MM.1S (cell line): ENCODE results near the gene SEL1L3.

Experiments
- DNase-seq: peaks from one replicate; pipeline ENCODE4 v3.0.0-alpha.2; 2015
- H2AFZ ChIP-seq: fragments of 300-600 bp; sonication (generic); 2 replicates; pipeline ENCODE4 v1.6.0; 2016; ENCODE audit warnings: antibody characterized with exemption, low read length
- H3F3A ChIP-seq: fragments of 300-600 bp; sonication (generic); 2 replicates; pipeline ENCODE4 v1.6.1; 2016; ENCODE audit warnings: mild to moderate bottlenecking, antibody characterized with exemption, low read length, moderate library complexity, mixed read lengths; ENCODE audit not compliant: insufficient read depth
- H3K27ac ChIP-seq: fragments of 300-600 bp; sonication (generic); 2 replicates; pipeline ENCODE4 v1.5.1; 2016; ENCODE audit warnings: mild to moderate bottlenecking, low read length
- H3K27me3 ChIP-seq: fragments of 300-600 bp; sonication (generic); replicated peaks from 2 replicates; pipeline ENCODE4 v1.6.0; 2016; ENCODE audit warnings: low read length; ENCODE audit not compliant: insufficient read depth
- H3K36me3 ChIP-seq: fragments of 300-600 bp; sonication (generic); replicated peaks from 2 replicates; pipeline ENCODE4 v1.6.1; 2016; ENCODE audit warnings: mild to moderate bottlenecking, low read length, mixed read lengths; ENCODE audit not compliant: insufficient read depth
- H3K4me1 ChIP-seq: fragments of 300-600 bp; sonication (generic); 2 replicates; pipeline ENCODE4 v1.6.1; 2016; ENCODE audit warnings: low read length, mixed read lengths
- H3K4me2 ChIP-seq: fragments of 300-600 bp; sonication (generic); 2 replicates; pipeline ENCODE4 v1.6.0; 2016; ENCODE audit warnings: low read depth, low read length
- H3K4me3 ChIP-seq: fragments of 300-600 bp; sonication (generic); 2 replicates; pipeline ENCODE4 v1.5.1; 2016; ENCODE audit warnings: low read length, mixed read lengths
- H3K79me2 ChIP-seq: fragments of 300-600 bp; sonication (generic); 2 replicates; pipeline ENCODE4 v1.6.1; 2016; ENCODE audit warnings: mixed run types, low read length, mixed read lengths
- H3K9ac ChIP-seq: fragments of 300-600 bp; sonication (generic); 2 replicates; pipeline ENCODE4 v1.6.1; 2016; ENCODE audit warnings: low read length, mixed read lengths
- H3K9me2 ChIP-seq: fragments of 300-600 bp; sonication (generic); replicated peaks from 2 replicates; pipeline ENCODE4 v1.6.1; 2016; ENCODE audit warnings: mild to moderate bottlenecking, low read length, mixed read lengths; ENCODE audit not compliant: insufficient read depth
- H3K9me3 ChIP-seq: fragments of 300-600 bp; sonication (generic); replicated peaks from 2 replicates; pipeline ENCODE4 v1.6.1; 2016; ENCODE audit warnings: mild to moderate bottlenecking, low read length, mixed read lengths; ENCODE audit not compliant: insufficient read depth
- H4K20me1 ChIP-seq: fragments of 300-600 bp; sonication (generic); 2 replicates; pipeline ENCODE4 v1.6.1; 2016; ENCODE audit warnings: mild to moderate bottlenecking, low read length, moderate library complexity, mixed read lengths; ENCODE audit not compliant: insufficient read depth
- EZH2 ChIP-seq: fragments of 300-600 bp; sonication (generic); optimal IDR thresholded peaks from 2 replicates; pipeline ENCODE3; 2017; ENCODE audit warnings: low read depth, mild to moderate bottlenecking, antibody characterized with exemption, low read length, mixed read lengths
- EZH2phosphoT487 ChIP-seq: fragments of 300-600 bp; sonication (generic); IDR thresholded peaks from 2 replicates; pipeline ENCODE4 v1.6.1; 2018; ENCODE audit warnings: antibody characterized with exemption, low read length
- TF ChIP-seq, protein P1 (sequence below): fragments of 300-600 bp; sonication (generic); IDR thresholded peaks from 2 replicates; pipeline ENCODE4 v1.5.1; 2016; ENCODE audit warnings: antibody characterized with exemption, low read length, mixed read lengths

Gene SEL1L3

DNA sequence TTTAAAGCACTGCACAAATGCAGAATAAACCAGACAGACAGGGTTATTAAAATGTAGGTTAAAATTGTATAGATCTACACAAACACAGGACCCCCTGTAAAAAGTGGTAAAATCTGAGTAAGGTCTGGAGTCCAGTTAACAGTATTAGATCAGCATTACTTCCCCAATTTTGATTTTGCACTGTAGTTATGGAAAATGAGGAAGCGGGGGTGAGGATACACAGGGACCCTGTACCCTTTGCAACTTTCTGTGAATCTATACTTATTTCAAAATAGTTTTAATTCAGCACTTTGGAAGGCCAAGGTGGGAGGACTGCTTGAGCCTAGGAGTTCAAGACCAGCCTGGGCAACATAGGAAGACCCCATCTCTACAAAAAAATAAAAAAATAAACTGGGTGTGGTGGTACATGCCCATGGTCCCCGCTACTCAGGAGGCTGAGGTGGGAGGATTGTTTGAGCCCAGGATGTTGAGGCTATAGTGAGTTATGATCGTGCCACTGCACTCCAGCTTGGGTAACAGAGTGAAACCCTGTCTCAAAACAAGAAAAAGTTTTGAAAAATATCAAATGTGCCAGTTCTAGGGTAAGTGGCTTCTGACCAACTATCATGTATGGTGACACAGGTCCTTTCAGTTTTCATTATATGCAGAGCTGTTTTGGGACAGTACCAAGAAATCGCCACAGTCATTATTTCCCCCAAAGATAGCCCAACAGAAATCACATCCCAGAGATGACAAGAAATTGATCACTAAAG lies 17.7 kb downstream of the SEL1L3 start:
- Histone ChIP-seq H3K36me3 (no peaks in the 10 kb centered on the region), H3K9me3 (no peaks in the 10 kb centered on the region), H2AFZ (no peak overlapping the region), H3K9me2 (no peaks in the 10 kb centered on the region), H3K27me3 (no peaks in the 10 kb centered on the region), H3K27ac (no peak overlapping the region), H3K4me3 (no peak overlapping the region), H3K9ac (no peak overlapping the region), H4K20me1 (no peaks in the 10 kb centered on the region), H3K4me1 (peaks cover 32% of the 10 kb centered on the region), H3K79me2 (peaks cover 90% of the 10 kb centered on the region), H3F3A (peaks cover 14% of the 10 kb centered on the region; the same call in 1 of the 2 replicates), H3K4me2 (no peak overlapping the region)
- TF ChIP-seq, protein P1, sequence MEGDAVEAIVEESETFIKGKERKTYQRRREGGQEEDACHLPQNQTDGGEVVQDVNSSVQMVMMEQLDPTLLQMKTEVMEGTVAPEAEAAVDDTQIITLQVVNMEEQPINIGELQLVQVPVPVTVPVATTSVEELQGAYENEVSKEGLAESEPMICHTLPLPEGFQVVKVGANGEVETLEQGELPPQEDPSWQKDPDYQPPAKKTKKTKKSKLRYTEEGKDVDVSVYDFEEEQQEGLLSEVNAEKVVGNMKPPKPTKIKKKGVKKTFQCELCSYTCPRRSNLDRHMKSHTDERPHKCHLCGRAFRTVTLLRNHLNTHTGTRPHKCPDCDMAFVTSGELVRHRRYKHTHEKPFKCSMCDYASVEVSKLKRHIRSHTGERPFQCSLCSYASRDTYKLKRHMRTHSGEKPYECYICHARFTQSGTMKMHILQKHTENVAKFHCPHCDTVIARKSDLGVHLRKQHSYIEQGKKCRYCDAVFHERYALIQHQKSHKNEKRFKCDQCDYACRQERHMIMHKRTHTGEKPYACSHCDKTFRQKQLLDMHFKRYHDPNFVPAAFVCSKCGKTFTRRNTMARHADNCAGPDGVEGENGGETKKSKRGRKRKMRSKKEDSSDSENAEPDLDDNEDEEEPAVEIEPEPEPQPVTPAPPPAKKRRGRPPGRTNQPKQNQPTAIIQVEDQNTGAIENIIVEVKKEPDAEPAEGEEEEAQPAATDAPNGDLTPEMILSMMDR: no peak
- TF ChIP-seq EZH2phosphoT487 (no peak), EZH2 (no peak)
- DNase-seq: no peak

DNA sequence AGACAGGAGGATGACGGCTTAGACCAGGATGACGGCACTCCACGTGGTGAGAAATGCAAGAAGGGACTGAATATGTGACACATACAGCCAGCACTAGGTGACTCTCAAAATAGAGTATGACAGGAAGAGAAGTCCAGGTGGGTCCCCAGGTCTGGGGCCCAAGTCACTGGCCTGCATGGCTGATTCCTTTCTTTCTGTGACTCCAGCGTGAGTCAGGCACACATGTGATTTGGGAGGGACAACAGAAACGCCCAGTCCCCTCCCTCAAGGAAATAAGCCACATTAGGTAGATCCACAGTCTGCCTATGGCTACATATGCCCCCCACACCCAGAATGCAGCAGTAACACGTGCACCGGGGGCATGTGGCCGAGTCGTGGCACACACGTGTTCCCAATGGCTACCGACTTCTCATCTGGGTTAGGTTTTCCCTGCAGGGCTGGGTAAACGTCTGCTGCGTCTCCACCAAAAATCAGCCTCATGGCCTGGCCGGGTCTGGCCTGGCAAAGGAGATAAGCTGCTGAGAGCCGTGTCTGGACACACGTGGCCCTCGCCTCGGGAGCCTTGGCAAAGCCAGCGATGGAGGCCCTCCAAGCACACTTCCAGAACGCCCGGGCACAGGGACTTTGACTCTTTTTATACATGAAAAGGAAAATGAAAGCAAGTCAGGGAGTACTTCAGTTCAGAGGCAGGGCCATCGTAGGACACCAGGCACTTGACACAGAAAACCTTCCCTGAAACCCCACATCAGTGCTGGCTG lies 19.3 kb downstream of the SEL1L3 start:
- peak overlapping the region; percentile 43; the same call in 1 of the 2 replicates for H3K9ac ChIP-seq
- no peaks in the 10 kb centered on the region for H3K9me3 ChIP-seq
- peaks cover 14% of the 10 kb centered on the region; the same call in 1 of the 2 replicates for H3F3A ChIP-seq
- no peaks in the 10 kb centered on the region for H3K27me3 ChIP-seq
- H3K36me3 ChIP-seq: no peaks in the 10 kb centered on the region
- H3K9me2 ChIP-seq: no peaks in the 10 kb centered on the region
- peak; percentile 77 for DNase-seq
- TF ChIP-seq EZH2phosphoT487 (no peak), EZH2 (no peak)
- TF ChIP-seq, protein P1: no peak
- peak overlapping the region; percentile 82 for H2AFZ ChIP-seq
- peaks cover 32% of the 10 kb centered on the region for H3K4me1 ChIP-seq
- peak overlapping the region; percentile 59; the same call in 1 of the 2 replicates for H3K27ac ChIP-seq
- no peaks in the 10 kb centered on the region for H4K20me1 ChIP-seq
- peaks cover 91% of the 10 kb centered on the region for H3K79me2 ChIP-seq
- H3K4me3 ChIP-seq: peak overlapping the region; percentile 48
- peak overlapping the region; percentile 88 for H3K4me2 ChIP-seq

DNA sequence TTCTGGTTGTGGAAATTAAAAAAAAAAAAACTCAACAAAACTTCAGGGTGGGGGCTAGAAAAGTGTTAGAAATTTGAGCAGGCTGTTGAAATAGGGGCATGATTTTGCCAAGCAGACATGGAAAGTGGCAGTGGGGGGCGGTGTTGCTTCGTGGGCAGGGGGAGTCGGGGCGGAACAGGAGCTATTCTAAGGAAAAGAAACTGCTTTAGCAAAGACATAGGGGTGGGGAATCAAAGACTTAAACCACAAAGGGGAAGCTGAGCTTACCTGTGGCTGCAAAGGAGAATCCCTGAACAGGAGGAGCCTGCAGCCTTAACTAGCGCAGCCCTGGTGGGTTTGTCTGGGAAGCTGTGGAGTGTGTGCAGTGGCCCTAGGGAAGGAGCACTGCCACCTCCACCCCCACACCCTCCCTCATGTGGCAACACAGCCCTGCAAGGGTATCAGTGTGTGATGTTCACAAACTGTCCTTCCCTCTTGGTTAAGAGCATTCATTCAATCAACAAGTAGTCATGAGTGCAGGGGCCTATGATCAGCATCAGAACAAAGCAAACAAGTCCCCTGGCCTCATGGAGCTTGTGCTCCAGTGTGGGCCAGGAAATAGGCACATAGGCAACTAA lies 20.5 kb downstream of the SEL1L3 start:
- no peak overlapping the region for H2AFZ ChIP-seq
- no peaks in the 10 kb centered on the region for H4K20me1 ChIP-seq
- peak overlapping the region; percentile 59; the same call in 1 of the 2 replicates for H3K27ac ChIP-seq
- no peak overlapping the region for H3K4me3 ChIP-seq
- no peaks in the 10 kb centered on the region for H3K27me3 ChIP-seq
- DNase-seq: peak; percentile 80
- H3K4me1 ChIP-seq: peaks cover 32% of the 10 kb centered on the region
- H3K79me2 ChIP-seq: peaks cover 92% of the 10 kb centered on the region
- TF ChIP-seq EZH2phosphoT487: no peak
- TF ChIP-seq, protein P1: peak; percentile 76
- no peak for TF ChIP-seq EZH2
- H3K9ac ChIP-seq: no peak overlapping the region
- no peaks in the 10 kb centered on the region for H3K36me3 ChIP-seq
- no peaks in the 10 kb centered on the region for H3K9me3 ChIP-seq
- H3K9me2 ChIP-seq: no peaks in the 10 kb centered on the region
- peaks cover 14% of the 10 kb centered on the region; the same call in 1 of the 2 replicates for H3F3A ChIP-seq
- peak overlapping the region; percentile 88 for H3K4me2 ChIP-seq
